Fibroblast of the aortic adventitia (primary cell): ENCODE measurements around the gene SULT2B1. TPM values are rescaled to one million over a fixed set of nuclear protein-coding genes. Genes with fewer than 3 reads are reported as not detected.

Experiments used
- DNase-seq: peaks from one replicate; pipeline ENCODE4 v3.0.0-alpha.2; 2010; ENCODE audit warnings: low read depth
- H3K4me3 ChIP-seq: 2 replicates; pipeline ENCODE4 v1.5.1; 2011; ENCODE audit warnings: low read depth, mild to moderate bottlenecking, control low read depth, low read length, moderate library complexity
- CTCF ChIP-seq: IDR thresholded peaks from 2 replicates; pipeline ENCODE4 v1.5.1; 2011; ENCODE audit warnings: mild to moderate bottlenecking, low read length, control low read depth, inconsistent platforms; ENCODE audit not compliant: insufficient read depth
- total RNA-seq: library from RNA; depleted of rRNA; stranded (reverse); fragments of >200 nt; gene quantifications from 2 replicates; pipeline ENCODE4 v1.2.3, GENCODE V29; 2012; ENCODE audit warnings: low replicate concordance

The SULT2B1 gene
- total RNA-seq, 1 donor, result not detected

DNA sequence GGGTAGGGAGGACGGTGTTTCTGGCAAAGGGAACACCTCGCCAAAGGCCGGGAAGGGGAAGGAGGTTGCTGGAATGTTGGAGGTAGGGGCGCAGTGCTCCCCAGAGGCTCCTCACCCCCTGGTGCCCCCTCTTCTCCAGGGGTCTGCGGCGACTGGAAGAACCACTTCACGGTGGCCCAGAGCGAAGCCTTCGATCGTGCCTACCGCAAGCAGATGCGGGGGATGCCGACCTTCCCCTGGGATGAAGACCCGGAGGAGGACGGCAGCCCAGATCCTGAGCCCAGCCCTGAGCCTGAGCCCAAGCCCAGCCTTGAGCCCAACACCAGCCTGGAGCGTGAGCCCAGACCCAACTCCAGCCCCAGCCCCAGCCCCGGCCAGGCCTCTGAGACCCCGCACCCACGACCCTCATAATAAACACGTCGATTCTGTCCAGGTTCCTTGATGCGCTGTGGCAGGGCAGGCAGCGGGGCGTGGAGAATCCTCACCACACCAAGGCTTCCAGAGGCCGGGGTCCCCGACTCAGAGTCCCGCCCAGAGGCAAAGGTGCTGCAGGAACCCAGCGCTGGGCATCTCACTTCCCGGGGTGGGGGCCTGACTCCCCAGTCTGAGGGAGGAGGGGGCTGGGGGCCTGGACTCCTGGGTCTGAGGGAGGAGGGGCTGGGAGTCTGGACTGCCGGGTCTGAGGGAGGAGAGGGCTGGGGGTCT lies 47.2 kb downstream of the SULT2B1 start:
- DNase-seq, result no peak
- no peak for TF ChIP-seq CTCF
- H3K4me3 ChIP-seq, result no peak overlapping the region

- no peak overlapping the region for H3K4me3 ChIP-seq
- DNase-seq, result no peak
- TF ChIP-seq CTCF, result no peak
These were observed 48.9 kb downstream of the SULT2B1 start for GRCh38 chr19:48600679-48601417.

GRCh38 chr19:48603001-48603400 lies 51.0 kb downstream of the SULT2B1 start:
- TF ChIP-seq CTCF, result no peak
- no peak overlapping the region for H3K4me3 ChIP-seq
- DNase-seq, result no peak

DNA sequence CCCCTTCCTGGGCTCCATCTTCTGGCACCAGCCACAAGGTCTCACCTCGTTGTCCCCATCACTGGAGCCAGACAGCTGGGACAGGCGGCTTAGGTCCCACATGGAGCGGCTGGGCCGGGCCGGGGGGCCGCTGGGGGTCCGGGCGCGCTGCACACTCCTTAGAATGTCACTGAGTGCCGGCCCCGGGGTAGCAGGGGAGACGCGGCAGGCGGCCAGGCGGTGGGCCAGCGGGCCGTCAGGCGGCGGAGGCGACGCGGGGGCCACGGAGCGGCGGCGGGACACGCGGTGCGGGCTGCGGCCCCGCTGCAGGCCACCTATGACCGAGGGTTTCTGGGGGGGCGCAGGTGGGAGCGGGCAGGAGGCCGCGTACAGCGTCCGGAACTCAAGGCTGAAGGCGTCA lies 51.5 kb downstream of the SULT2B1 start:
- no peak for DNase-seq
- no peak overlapping the region for H3K4me3 ChIP-seq
- no peak for TF ChIP-seq CTCF

DNA sequence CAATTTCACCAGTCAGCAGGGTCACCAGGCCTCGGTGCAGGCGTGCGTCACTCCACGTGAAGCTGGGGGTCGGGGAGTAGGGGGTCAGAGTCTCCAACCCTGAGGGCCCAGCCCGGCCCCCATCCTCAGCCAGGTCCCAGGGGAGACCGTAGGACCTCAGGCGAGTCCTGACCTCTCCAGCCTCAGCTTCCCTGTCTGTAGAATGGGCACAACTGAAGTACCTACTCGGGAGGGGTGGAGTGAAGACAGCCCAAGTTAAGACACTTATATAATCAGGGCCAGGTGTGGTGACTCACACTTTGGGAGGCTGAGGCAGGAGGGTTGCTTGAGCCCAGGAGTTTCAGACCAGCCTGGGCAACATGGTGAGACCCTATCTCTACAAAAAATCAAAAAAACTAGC lies 51.9 kb downstream of the SULT2B1 start:
- no peak for DNase-seq
- no peak overlapping the region for H3K4me3 ChIP-seq
- no peak for TF ChIP-seq CTCF

DNA sequence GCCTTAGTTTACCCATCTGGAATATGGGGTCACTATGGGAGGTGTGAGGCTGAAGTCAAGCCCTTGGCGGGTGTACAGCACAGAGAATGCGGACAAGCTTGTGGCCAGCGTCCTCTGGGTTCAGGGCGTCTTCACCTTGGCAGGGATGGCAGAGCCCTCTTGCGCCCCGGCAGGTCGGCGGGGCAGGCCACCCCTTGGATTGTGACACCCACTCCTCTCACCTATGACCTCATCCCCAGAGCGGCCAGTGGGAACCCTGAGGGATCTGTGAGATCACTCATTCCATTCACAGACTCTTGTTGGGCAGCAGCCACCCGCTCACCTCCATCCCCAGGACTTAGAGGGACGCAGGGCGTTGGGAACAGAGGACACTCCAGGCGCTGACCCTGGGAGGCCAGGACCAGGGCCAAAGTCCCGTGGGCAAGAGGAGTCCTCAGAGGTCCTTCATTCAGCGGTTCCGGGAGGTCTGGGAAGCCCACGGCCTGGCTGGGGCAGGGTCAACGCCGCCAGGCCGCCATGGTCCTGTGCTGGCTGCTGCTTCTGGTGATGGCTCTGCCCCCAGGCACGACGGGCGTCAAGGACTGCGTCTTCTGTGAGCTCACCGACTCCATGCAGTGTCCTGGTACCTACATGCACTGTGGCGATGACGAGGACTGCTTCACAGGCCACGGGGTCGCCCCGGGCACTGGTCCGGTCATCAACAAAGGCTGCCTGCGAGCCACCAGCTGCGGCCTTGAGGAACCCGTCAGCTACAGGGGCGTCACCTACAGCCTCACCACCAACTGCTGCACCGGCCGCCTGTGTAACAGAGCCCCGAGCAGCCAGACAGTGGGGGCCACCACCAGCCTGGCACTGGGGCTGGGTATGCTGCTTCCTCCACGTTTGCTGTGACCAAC lies 54.7 kb downstream of the SULT2B1 start, which contains the start of gene SPACA4:
SPACA4 (plus strand) TSS at position 280 of the 896 bp plus-strand sequence; CDS start at position 517, 237 bp downstream.
- no peak for TF ChIP-seq CTCF
- no peak within 1 kb of the TSS for H3K4me3 ChIP-seq
- no peak for DNase-seq
